Heart right ventricle (tissue), 16 donors: Measurements from ENCODE around the gene HBP1. TPM values are rescaled to one million over a fixed set of nuclear protein-coding genes. Genes with fewer than 3 reads are reported as not detected.

Source experiments
- ATAC-seq, 8 donors: fragments of 200-7000 bp; cut with Tn5 transposase; one replicate each; pipeline ENCODE4 v1.9.1; 2020; ENCODE audit warnings: mild to moderate bottlenecking in 8 of 8, moderate library complexity in 8 of 8, moderate number of reproducible peaks in 1 of 8
- DNase-seq, 2 donors: peaks; one replicate each; pipeline ENCODE4 v3.0.0-alpha.2; 2020
- H3K27ac ChIP-seq, 10 donors: fragments of 200-600 bp; sonication (generic) in 2 of 10; one replicate each; pipeline versions ENCODE4 v1.5.0 to v1.8.0; 2020 to 2022; ENCODE audit warnings: mild to moderate bottlenecking in 3 of 10
- H3K27me3 ChIP-seq, 7 donors: fragments of 200-600 bp; one replicate each; pipeline ENCODE4 v1.8.0; 2021 to 2022; ENCODE audit warnings: mild to moderate bottlenecking in 2 of 7
- H3K36me3 ChIP-seq, 9 donors: fragments of 200-600 bp; sonication (generic) in 1 of 9; one replicate each; pipeline versions ENCODE4 v1.5.0 to v1.8.0; 2020 to 2022; ENCODE audit warnings: mild to moderate bottlenecking in 2 of 9
- H3K4me1 ChIP-seq, 9 donors: fragments of 200-600 bp; sonication (generic) in 1 of 9; one replicate each; pipeline versions ENCODE4 v1.5.0 to v1.8.0; 2020 to 2022; ENCODE audit warnings: mild to moderate bottlenecking in 4 of 9
- H3K4me3 ChIP-seq, 10 donors: fragments of 200-600 bp; sonication (generic) in 2 of 10; one replicate each; pipeline versions ENCODE4 v1.5.0 to v1.8.0; 2020 to 2022; ENCODE audit warnings: mild to moderate bottlenecking in 7 of 10, moderate library complexity in 2 of 10
- H3K9me3 ChIP-seq, 11 donors: fragments of 200-600 bp in 10 of 11; sonication (generic) in 2 of 11; one replicate each; pipeline versions ENCODE4 v1.5.0 to v1.8.0; 2013 to 2022; ENCODE audit warnings: mild to moderate bottlenecking in 2 of 11, control low read depth in 1 of 11, moderate library complexity in 1 of 11
- CTCF ChIP-seq, 9 donors: fragments of 200-600 bp; sonication (generic) in 2 of 9; IDR thresholded peaks; one replicate each; pipeline versions ENCODE4 v1.5.0 to v1.8.0; 2021 to 2022; ENCODE audit warnings: antibody characterized with exemption in 9 of 9, mild to moderate bottlenecking in 5 of 9, moderate library complexity in 1 of 9
- WGBS, 2 donors: extraction: QIAGEN DNeasy Blood & Tissue Kit; methylation state at CpG; one replicate each; pipeline ENCODE4 v1.1.7; 2013; ENCODE audit warnings: inconsistent platforms in 1 of 2; 5-methylcytosine and 5-hydroxymethylcytosine counted together
- intact Hi-C, 10 donors: fragments of 100-400 bp; cut with DNase I; formaldehyde crosslinking; loops; one replicate each; pipeline versions ENCODE4 v1.11.1 to v1.14.2; 2022
- long read RNA-seq, 3 donors: library from polyadenylated mRNA; unstranded; transcript quantifications; one replicate each; pipeline ENCODE4 v2.0.0, GENCODE V29; 2020 to 2021
- polyA plus RNA-seq, 2 donors: library from polyadenylated mRNA; stranded (reverse); fragments of 200-250 nt; gene quantifications; one replicate each; pipeline ENCODE4 v1.2.3, GENCODE V29; 2013
- total RNA-seq, 10 donors: library from RNA; stranded (reverse); fragmentation: NEBNext Ultra II Directional in 3 of 10; extraction: Animal tissue kit (Norgen Biotek cat#: 25700) in 3 of 10; gene quantifications; one replicate each; pipeline versions ENCODE4 v1.2.1 to v1.2.4, GENCODE V29; 2021 to 2023
- donor health status: Arrhythmogenic right ventricular cardiomyopathy.
- donor health status: ischemic (EF 13 %, LVEDD 7.1; RV severe dilation, severe dysfunction).
- donor health status: healthy with polysubstance abuse.
- donor health status: DM: no; HTN: yes; CAD: no.
- donor health status: DM: no; HTN: no; CAD: no.
- donor health status: ischemic (EF 25% LVEDD 6.9; RV normal size, moderate dysfunction).
- donor health status: ischemic (EF 25% LVEDD 5.7; RV mildly dilated, moderate dysfunction).
- donor health status: healthy.
- donor health status: DM: yes; HTN: yes; CAD: no.
- donor health status: Ischemic cardiomyopathy.
- donor health status: ischemic (EF 35%, LVEDD 5.7; RV mildly dilated, moderate dysfunction).
- donor health status: nonischemic (EF 11% LVEDD 7.7; RV severe dilation, severe dysfunction).
- donor health status: DM: yes; HTN: yes; CAD: no.
- donor health status: PGD.
- donor health status: ischemic (EF 29% LVEDD 5.4; RV normal size, mild dysfunction).
- donor health status: nonischemic (EF 23%, LVEDD 6.1; RV moderate dilation, normal function).

Gene HBP1
- total RNA-seq = 10 to 100 TPM; 45.0 to 80.3 (median 64.8) TPM
- 10 to 100 TPM; 21.4 to 25.4 TPM for polyA plus RNA-seq
- long read RNA-seq, donor 1, transcript HBP1-201 (11 exons, 2,829 nt) = minor isoform, 8 of 58 reads
- long read RNA-seq, donor 1, transcript HBP1-208 (11 exons, 2,704 nt) = major isoform, 26 of 58 reads
- long read RNA-seq, donor 1, partial matches to known transcripts = 14 of 58 reads
- long read RNA-seq, donor 1, other reads (novel, unspliced or antisense) = 10 of 58 reads
- long read RNA-seq, donor 2, transcript HBP1-208 (11 exons, 2,704 nt) = major isoform, 17 of 40 reads
- long read RNA-seq, donor 2, transcript HBP1-201 (11 exons, 2,829 nt) = minor isoform, 8 of 40 reads
- long read RNA-seq, donor 2, partial matches to known transcripts = 11 of 40 reads
- long read RNA-seq, donor 2, other reads (novel, unspliced or antisense) = 4 of 40 reads
- long read RNA-seq, donor 3, transcript HBP1-201 (11 exons, 2,829 nt) = minor isoform, 8 of 57 reads
- long read RNA-seq, donor 3, transcript HBP1-208 (11 exons, 2,704 nt) = major isoform, 29 of 57 reads
- long read RNA-seq, donor 3, partial matches to known transcripts = 10 of 57 reads
- long read RNA-seq, donor 3, other reads (novel, unspliced or antisense) = 10 of 57 reads

DNA sequence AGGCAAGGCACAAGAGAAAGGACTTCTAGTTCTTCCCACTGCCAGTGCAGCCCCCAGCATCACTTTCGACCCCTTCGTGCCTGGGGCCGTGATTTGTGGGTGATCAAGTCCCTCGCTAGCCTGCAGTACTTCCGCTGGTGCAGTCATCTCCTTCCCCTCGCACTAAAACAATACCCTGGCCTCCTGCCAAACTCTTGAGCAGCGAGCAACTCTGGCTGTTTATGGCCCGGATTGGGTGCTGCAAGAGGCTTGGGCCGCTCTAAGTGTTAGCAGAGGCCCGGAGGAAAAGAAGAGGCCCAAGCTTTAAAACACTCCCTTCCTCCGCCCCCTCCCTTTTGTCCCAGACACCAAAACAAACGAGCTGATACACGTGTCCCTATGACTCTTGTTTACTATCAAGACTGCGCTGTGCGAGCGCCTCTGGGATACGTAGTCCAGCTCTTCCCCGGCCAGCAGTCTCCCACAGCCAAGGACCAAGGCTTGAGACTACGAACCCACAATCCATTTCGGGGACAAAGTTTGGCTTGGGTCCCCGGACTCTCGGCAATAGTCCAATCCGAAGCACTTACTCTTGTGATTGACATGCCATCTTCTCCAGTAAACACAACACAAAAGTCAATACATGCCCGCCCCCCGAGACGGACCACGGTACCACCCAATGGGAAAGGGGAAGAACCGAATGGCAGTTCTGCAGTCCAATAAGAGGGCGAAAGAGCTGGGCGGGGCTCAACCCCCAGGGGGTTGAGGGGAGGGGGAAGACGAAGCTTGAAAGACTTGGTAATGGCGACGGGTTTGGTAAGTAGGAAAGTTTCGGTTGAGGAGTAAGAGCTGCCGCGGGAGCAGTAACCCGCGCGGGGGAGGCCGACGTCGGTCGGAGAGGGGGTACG lies at the start of gene HBP1:
TSS of gene HBP1 (plus strand) at position 771 of the 887 bp plus-strand sequence. CDS start 10,891 bp downstream, outside the sequence.
- H3K36me3 ChIP-seq = peaks cover 0 to 5% (median 0%) of the 10 kb centered on the region in 9 donors
- no peaks in the 10 kb centered on the region for H3K27me3 ChIP-seq
- no peaks in the 10 kb centered on the region for H3K9me3 ChIP-seq
- intact Hi-C loops = loop anchor here in 1 of 10 donors (1.0 kb wide), 1 partner anchor 124 kb away; the partner anchor contains the start of gene PRKAR2B
- 0% methylated on average over 44 of the region's 44 CpGs for WGBS, 2 donors
- peak; percentile 98 to 100 for DNase-seq
- H3K27ac ChIP-seq = peak within 1 kb of the TSS; percentile 88 to 99 (median 96)
- H3K4me3 ChIP-seq = peak within 1 kb of the TSS; percentile 57 to 91 (median 78)
- peaks cover 7 to 48% (median 34%) of the 10 kb centered on the region in 9 donors for H3K4me1 ChIP-seq
- ATAC-seq = peak; percentile 90 to 96 (median 94)
- no peak for TF ChIP-seq CTCF (IDR thresholded peaks at IDR 0.05)

- ATAC-seq = peak in 2 of 8 donors; percentile 50 to 52
- intact Hi-C loops = no loop called here
- no peak for TF ChIP-seq CTCF (IDR thresholded peaks at IDR 0.05)
- H3K4me3 ChIP-seq = no peak overlapping the region
- no peak overlapping the region for H3K27ac ChIP-seq
- H3K36me3 ChIP-seq = no peaks in the 10 kb centered on the region
- 89 to 93% methylated on average over 6 of the region's 6 CpGs for WGBS, 2 donors
- H3K27me3 ChIP-seq = no peaks in the 10 kb centered on the region
- H3K4me1 ChIP-seq = peaks cover 0 to 31% (median 7%) of the 10 kb centered on the region in 9 donors
- no peaks in the 10 kb centered on the region for H3K9me3 ChIP-seq
- DNase-seq = no peak
Observed at GRCh38 chr7:107119376-107120105, 49.3 kb upstream of the HBP1 start.

DNA sequence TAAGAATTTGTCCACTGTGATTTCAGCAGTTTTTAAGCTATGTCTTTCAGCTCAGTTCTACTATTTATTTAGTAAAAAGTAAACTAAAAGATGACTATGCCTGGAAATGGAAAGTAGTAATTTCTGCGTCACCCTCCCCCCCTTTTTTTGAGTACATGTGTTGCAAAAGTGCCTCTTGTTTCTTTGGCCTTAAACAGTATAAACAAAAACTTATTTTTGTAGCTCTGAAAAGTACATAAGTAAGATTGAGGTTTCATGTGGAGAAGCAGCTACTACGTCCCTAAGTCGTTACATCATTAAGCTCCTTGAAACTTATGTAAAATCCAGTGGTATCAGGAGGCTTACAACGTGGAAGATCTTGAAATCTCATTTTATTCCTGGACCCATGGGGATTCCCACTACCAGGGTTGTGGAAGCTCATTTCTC lies 46.3 kb upstream of the HBP1 start:
- ATAC-seq (no peak), DNase-seq (no peak)
- Histone ChIP-seq H3K9me3 (no peaks in the 10 kb centered on the region), H3K4me1 (peaks cover 0 to 21% (median 7%) of the 10 kb centered on the region in 9 donors), H3K4me3 (no peak overlapping the region), H3K36me3 (no peaks in the 10 kb centered on the region), H3K27ac (no peak overlapping the region), H3K27me3 (no peaks in the 10 kb centered on the region)
- TF ChIP-seq CTCF (IDR thresholded peaks at IDR 0.05) = no peak
- 31 to 50% methylated on average over 4 of the region's 4 CpGs for WGBS, 2 donors
- intact Hi-C loops = no loop called here
